ENCODE data around the gene SH2D4B. TPM values are rescaled to one million over a fixed set of nuclear protein-coding genes. Genes with fewer than 3 reads are reported as not detected.

Gene SH2D4B
- not detected for total RNA-seq
- long read RNA-seq = 0 reads

DNA sequence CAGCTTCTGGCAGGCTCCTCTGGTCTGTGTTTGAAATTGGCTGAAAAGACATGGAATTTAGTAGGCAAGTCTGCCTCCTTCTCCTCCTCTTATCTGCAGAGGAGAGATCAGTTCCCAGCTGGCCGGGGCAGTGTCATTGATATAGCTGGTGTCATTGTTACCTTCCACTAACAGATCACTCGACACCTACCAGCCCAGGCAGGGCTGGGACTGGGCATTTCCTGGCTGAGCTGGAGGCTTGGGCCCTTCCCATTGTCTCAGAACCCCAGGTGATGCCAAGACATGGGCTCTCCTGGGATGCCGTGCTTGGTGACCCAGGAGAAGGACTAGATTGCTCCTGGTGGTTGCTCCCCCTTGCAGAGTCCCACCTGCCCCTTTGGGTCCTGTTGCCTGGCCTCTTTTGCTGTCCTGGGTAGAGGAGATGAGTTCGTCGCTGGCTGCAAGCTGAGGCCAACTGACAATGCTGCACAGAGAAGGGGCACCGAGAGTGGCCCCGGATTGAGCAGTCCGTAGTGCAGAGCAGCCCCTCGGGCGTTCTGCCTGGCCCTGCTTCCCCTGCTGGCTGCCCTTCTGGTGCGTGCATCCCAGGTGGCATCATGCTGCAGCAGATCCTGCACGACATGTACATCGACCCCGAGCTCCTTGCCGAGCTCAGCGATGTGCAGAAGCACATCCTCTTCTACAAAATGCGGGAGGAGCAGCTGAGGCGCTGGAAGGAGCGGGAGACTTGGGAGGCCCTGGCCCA, at the start of gene SH2D4B:
Gene SH2D4B, plus strand, starts transcription at position 167 of the 745 bp plus-strand sequence. Its CDS starts 430 bp downstream, at position 597.
- intact Hi-C loops (cut with DNase I) = no loop called here
- no peak for ATAC-seq (ENCODE audit: poor library complexity)
- no peak for DNase-seq

DNA sequence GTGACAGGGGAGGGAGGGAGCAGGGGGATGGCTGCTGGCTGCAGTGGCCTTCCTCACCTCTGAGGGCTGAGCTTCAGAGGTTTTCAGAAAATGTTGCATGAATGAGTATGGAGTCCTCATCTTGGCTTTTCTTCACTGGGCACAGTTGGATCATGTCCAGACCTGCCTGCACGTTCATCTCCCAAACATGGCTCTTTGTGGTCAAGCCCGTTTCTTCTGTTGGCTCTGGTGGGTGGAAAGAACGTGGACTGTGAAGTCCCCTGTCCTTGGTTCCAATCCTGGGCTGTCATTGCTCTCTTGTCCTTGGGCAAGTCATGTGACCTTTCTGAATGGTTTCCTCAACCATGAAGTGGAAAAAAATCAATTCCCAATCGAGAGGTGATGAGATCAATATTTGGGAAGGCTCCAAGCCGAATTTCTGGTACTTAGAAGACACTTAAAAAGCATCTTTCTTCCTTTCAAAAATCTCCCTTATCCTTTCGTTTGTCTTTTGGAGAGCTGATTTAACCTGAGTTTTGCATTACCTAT, 49.1 kb upstream of the SH2D4B start:
- DNase-seq (no peak), ATAC-seq (ENCODE audit: poor library complexity) (no peak)
- intact Hi-C loops (cut with DNase I) = no loop called here

DNA sequence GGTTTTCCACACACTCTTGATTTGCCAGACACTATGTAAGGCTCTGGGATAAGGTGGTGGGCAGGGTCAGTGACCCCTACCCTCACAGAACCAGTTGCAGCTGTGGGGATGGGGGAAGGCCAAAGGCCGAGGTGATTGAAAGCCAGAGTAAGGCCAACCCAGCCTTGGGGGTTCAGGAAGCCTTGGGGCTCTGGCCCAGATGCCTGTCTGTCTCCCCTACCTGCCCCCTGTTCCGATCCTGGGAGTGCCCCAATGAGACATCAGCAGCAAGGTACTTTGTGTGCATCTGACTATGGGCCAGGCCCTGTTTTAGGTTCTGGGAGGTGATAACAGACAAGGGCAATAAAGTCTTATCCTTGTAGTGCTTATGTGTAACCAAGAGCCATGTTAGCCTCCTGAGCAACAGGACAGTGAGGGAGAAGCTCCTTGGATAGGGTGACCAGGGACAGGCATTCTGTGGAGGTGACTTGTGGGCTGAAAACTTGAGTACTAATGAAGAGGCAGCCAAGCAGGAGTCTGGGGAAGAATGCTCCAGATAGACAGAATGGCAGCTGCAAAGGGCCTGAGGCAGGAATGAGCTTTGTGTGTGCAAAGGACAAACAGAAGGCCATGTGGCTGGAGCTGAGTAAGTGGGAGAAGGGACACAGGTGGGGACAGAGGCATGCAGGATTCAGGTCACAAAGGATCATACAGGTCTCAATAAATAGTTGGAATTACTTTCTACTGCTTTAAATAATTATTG, 48.2 kb upstream of the SH2D4B start:
- ATAC-seq (ENCODE audit: poor library complexity) (no peak), DNase-seq (no peak)
- intact Hi-C loops (cut with DNase I) = no loop called here

DNA sequence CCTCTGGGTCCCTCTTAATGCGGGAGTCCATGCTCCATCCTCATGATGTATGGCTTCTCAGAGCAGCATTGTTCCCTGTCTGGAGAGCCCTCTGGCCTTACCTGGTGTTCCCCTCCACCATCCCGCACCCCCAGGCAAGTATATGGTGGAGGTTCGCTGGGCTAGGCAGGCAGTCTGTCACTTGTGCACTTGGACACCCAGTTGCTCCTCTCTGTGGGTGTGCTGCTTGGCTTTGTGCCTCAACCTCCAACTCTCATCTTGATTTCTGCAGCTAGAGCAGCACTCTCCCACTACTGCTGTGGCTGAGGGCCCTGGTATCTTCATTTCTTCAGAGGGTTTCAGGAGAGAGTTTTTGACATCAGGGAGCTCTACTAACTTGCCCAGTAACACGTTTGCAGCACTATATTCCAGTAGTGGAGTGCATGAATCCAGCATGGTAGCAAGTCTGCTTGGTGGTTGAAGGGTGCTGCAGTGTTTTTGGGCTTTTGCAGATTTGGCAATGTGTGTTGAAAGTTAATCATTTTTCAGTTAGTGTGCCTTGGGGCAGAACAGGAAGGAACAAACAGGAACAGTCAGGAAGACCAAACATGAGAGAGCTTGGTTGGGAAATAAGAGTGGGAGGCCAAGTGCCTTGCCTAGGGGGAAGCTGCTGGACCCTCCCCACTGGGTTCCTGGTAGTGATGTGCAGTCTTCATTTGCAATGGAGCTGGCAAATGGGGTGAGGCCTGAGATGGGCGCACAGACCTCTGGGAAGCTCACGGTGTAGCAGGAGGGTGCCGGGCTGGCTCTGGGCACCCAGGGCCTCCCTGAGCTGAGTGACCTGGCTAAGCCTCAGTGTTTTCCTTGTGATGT, 46.2 kb upstream of the SH2D4B start:
- DNase-seq = peak; percentile 61
- ATAC-seq (ENCODE audit: poor library complexity) = peak; percentile 50
- intact Hi-C loops (cut with DNase I) = no loop called here

DNA sequence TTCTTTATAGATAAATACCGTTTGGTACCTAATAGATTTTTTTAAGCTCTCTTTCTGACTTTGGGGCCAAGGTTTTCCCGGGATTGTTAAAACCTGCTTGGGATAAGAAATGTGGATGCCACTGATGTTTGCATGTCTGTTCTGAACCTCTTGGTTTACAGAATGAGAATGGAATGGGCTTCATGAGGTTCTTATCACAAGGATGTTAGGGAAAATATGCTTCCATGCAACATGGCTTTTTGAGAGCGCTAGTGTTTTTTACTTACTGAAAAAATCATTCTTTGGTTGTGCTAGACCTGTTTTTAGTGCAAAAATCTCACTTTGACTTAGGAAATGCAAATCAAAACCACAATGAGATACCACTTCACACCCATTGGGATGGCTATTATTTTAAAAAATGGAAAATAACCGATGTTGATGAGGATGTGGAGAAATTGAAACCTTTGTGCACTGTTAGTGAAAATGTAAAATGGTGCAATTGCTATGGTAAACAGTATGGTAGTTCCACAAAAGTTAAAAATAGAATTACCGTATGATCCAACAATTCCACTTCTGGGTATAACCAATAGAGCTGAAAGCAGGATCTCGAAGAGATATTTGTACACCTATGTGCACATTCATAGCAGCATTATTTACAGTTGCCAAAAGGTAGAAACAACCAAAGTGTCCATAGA, 44.7 kb upstream of the SH2D4B start:
- DNase-seq (no peak), ATAC-seq (ENCODE audit: poor library complexity) (no peak)
- intact Hi-C loops (cut with DNase I) = no loop called here

DNA sequence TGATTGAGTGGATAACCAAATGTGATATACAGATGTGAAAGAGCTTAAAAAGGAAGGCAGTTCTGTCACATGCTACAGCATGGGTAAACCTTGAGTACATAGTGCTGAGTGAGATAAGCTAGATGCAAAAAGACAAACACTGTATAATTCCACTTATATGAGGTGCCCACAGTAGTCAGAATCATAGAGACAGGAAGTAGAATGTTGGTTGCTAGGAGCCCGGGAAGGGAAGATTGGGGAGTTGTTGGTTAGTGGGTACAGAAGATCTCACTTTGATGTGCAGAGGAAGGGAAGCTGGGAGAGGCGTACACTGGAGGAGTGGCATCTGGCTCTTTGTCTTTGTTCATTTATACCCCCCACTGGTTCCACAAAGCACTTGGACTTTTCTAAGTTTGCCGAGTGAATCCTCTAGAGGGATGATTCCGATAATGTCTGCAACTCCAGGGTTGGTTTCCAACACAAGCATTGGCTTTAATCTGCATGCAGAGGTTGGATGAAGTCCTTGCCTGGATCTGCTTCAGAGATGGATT, 44.1 kb upstream of the SH2D4B start:
- ATAC-seq (ENCODE audit: poor library complexity) = peak; percentile 29
- no peak for DNase-seq
- intact Hi-C loops (cut with DNase I) = no loop called here

DNA sequence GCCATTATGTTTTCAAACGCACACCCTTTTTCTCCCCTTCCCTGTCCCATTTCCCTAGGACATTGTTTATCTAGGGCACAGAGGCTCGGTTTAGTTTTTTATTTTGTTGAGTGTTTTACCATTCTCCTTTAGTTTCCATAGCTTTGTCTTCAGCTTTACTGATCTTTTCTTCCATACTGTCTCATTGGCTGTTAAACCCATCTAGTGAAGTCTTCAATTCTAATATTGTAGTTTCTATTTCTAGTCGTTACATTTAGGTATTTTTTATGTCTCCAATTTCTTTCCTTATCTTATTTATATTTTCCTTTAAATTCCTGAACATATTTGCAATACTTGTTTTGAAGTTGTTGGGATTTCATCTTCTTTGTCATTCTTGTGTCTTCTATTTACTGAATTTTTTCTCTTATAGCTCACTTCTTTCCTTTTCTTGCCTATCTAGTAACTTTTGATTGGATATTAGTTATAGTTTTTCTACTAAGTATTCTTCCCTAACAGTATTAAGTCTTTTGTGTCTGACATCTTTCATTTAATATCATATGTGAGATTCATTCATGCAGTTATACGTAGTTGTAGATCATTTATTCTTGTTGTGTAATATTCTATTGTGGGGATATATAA, 41.0 kb upstream of the SH2D4B start:
- ATAC-seq (ENCODE audit: poor library complexity) (no peak), DNase-seq (no peak)

DNA sequence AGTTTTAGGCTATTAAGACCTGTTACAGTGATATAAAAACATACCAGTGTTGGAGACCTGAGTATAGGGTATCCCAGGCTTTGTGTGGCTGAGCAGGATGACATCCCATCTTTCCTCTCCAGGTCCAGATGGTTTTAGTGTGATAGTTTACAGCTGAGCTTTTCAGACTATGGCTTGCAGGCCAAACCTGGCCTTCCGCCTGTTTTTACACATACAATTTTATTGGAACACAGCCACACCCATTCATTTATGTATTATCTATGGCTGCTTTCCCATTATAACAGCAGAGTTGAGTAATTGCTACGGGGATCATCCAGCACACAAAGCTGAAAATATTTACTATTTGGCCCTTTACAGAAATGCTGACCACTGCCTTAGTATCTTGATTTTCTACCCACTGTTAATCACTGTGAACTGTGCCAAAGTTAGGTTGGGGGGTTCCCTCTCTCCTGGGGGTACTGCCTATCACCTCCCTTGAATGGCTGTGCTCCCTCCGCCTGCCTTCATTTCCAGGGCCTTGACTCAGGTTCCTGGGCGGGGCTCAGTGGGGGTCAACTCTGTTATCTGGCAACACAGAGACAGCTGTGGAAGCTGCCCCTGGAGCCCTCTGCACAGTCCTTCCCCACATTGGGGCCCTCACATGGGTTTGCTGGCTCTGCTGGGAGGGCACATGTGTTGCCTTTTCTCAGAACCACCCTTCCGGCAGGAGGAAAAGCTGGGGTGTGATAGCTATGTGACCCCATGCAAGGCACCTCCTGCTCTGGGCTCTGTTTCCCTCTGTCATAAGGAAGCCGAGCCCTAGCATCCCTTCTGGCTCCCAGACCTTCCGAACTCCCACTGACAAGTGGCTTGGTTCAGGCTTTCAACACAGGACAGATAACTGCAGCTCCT, 40.3 kb upstream of the SH2D4B start:
- DNase-seq (peak; percentile 84), ATAC-seq (ENCODE audit: poor library complexity) (peak; percentile 46)
- intact Hi-C loops (cut with DNase I) = no loop called here

More for the DNA sequence above, 41.0 kb upstream of the SH2D4B start:
- intact Hi-C loops (cut with DNase I) = no loop called here

DNA sequence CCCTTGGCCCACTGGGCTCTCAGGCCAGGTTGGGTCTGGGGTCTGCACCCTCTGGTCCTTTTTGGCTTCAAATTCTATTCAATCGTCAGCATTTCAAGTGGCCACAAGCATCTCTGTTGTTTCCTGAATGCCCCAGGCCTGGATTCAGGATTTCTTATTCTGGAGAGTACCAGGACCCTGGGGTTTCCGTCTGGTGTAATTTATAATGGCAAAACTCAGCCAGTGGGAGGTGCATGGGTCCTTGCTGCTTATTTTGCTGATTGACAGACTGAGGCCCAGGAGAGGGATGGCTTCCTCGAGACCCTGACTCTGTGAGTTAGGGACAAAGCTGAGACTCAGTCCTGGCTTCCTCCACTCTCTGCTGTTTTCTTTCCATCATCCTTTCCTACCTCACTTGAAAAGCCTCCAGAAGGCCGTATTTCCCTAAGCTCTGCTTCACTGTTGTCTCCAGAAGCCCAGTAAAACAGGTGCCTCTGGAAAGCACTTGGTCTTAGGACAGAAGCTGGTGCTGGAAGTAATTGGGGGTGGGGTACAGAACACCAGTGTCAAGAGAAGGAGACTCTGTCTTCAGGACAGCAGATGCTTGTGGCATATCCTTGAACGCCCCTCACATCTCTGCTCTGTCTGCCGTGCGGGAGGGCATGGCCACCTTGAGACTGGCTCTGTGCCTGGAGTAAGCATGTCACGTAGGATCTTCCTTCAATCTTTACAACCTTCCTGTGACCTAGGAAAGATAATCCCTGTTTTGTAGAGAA, 39.4 kb upstream of the SH2D4B start:
- ATAC-seq (ENCODE audit: poor library complexity) = peak; percentile 0
- no peak for DNase-seq
- intact Hi-C loops (cut with DNase I) = no loop called here

DNA sequence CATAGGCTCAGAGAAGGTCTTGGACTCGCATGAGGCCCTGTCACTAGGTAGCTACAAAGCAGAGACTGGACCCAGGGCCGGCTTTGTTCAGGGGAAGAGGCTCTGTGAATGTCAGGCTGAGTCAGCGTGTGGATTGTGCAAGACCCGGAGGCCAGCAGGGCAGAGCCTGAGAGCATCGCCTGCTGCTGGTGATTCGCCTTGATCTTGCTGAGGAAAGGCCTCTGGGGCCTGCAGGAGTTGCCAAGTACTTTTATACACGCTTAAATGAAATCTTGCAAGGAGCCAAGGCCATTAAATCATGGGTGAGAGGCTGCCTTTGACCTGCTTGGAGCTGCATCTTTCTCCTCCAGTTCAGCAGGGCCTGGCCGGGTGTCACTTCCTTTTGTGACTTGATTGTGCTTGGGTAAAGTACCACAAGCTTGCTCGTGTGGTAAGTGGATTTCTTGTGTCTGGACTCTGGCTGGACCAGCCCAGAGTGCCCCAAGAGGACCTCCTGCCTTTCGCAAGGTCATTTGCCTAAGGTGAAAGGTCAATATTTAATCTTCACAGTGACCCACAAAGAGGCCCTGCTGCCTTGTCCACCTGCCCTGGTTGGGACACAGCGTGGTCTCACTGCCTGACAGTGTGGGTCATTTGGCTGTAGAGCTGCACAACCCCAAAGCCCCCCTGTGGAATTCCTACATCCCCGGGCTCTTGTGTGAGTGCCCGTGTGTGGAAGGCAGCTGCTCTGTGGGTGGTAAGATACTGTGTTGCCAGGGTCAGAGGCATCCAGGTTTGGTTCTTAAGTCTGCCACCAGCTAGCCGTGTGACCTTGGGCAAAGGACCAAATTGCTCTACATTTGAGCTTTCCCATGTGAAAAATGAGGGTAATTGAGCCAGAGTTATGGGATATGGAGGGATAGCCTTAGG, 38.6 kb upstream of the SH2D4B start:
- intact Hi-C loops (cut with DNase I) = no loop called here
- DNase-seq (peak; percentile 96), ATAC-seq (ENCODE audit: poor library complexity) (peak; percentile 88)

DNA sequence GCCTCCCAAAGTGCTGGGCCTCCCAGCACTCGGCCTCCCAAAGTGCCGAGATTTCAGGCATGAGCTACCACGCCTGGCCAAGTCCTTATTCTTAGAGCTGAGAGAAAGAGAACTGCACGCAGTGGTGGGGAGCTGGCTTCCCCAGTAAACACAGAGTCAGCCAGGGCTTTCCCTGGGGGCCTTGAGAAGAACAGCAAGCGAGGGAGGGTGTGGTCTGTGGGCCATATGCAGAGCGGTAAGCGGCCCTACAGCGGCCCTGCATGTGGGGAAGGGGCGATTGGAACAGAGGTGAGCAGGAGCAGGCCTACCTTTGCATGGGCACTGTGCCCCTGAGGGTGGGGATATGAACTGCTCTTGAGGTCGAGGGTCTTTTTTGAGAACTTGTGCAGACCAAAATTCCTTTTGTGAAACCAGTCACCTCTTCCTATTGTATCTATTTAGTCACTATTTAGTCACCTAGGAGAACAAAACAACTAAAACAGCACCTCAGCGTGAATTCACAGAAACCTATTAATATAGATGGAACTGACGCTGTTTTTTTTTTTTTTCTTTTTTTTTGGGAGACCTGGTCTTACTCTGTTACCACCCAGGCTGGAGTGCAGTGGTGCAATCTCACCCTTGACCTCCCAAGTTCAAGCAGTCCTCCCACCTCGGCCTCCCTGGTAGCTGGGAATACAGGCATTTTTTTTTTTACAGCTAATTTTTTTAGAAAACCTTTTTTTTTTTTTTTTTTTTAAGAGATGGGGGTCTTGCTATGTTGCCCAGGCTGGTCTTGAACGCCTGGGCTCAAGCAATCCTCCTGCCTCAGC, 36.9 kb upstream of the SH2D4B start:
- DNase-seq (peak; percentile 79), ATAC-seq (ENCODE audit: poor library complexity) (peak; percentile 18)
- intact Hi-C loops (cut with DNase I) = loop anchor here (5.0 kb wide), 1 partner anchor 118 kb away; no protein-coding TSS in a partner anchor

DNA sequence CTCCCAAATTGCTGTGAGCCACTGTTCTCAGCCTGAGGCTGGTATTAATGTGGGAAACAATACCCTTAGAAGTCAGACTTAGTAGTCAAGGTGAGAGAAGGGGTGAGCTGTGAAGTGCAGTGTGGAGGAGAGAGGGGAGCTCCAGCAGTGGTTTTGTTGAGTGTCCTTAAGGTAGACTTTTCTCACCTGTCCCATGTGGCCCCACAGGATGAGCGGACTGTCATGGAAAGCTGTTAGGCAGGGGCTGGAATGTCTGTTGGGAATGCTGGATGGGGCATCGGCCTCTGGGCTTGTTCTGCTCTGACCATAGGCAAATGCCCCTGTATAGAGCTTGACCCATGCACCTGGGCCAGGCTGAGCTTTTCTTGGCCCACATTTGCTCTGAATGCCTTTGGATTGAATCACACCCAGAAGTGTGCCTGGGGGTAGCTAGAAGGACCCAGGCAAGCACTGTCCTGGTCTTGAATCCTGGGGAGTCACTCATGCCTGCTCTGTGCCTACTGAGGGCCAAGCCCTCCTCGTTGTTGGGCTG, 36.3 kb upstream of the SH2D4B start:
- no peak for DNase-seq
- ATAC-seq (ENCODE audit: poor library complexity) = no peak
- intact Hi-C loops (cut with DNase I) = loop anchor here (5.0 kb wide), 1 partner anchor 119 kb away; no protein-coding TSS in a partner anchor

DNA sequence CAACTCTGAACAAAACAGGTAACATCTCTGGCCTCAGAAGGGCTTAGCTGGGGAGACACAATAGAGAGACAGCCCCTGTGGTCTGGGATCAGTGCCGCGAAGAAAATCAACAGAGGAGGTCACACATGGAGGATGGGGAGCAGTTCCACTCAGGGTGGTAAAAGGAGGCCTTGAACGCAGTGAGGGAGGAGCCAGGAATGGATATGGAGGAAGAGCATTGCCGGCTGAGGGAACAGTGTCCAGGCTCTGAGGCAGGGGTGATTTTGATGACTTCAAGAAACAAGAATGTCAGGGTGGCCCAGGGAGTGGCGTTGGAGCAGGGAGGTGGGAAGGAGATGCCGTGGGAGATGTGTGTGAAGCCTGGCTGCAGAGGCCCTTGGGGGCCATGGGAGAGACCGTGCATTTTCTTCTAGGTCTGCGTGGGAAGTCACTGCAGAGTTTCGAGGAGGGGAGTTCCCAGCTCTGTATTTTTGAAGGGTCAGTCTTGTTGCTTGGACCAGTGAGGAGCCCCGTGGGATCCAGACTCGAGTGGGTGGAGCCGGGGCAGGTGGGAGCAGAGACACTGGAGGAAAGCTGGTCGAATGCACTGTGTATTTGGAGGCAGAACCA, 35.7 kb upstream of the SH2D4B start:
- ATAC-seq (ENCODE audit: poor library complexity) (no peak), DNase-seq (no peak)
- intact Hi-C loops (cut with DNase I) = loop anchor here (5.0 kb wide), 1 partner anchor 120 kb away; no protein-coding TSS in a partner anchor

All from Right ventricle myocardium superior (tissue), 1 donor.